Brain pericyte (primary cell): ENCODE measurements around the gene IRGM.
A peak's percentile ranks its signal among the peaks of the same experiment; 100 is the strongest.
"Not testable (repeated sequence)": the region's sequence is repeated elsewhere in the genome, so short reads cannot be mapped to it uniquely, and the experiment has no call there.

Experiments used
- DNase-seq: peaks from one replicate; pipeline ENCODE4 v3.0.0-alpha.2; 2012; ENCODE audit warnings: low read depth, low spot score

The IRGM gene, protein sequence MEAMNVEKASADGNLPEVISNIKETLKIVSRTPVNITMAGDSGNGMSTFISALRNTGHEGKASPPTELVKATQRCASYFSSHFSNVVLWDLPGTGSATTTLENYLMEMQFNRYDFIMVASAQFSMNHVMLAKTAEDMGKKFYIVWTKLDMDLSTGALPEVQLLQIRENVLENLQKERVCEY

DNA sequence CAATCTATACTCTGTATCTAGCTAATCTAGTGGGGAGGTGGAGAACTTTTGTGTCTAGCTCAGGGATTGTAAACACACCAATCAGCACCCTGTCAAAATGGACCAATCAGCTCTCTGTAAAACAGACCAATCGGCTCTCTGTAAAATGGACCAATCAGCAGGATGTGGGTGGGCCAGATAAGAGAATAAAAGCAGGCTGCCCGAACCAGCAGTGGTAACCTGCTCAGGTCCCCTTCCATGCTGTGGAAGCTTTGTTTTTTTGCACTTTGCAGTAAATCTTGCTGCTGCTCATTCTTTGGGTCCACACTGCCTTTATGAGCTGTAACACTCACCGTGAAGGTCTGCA lies at the start of gene IRGM:
Gene IRGM, plus strand, starts transcription at position 214 of the 346 bp plus-strand sequence. CDS start 1,603 bp downstream, outside the sequence.
- DNase-seq: not testable (repeated sequence)

DNA sequence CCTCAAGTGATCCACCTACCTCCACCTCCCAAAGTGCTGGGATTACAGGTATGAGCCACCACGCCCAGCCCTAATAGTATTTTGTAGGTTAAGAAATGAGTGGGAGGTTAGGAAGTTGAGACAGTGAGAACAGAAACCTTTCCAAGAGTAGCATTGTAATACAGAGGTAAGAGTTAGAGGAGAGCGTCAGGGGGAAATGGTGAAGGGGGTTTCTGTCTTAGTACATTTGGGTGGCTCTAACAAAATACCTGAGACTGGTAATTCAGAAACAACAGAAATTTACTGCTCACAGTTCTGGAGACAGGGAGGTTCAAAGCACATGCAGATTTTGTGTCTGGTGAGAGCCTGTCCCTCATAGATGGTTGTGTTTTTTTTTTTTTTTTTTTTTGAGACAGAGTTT lies 48.9 kb upstream of the IRGM start:
- DNase-seq: no peak

DNA sequence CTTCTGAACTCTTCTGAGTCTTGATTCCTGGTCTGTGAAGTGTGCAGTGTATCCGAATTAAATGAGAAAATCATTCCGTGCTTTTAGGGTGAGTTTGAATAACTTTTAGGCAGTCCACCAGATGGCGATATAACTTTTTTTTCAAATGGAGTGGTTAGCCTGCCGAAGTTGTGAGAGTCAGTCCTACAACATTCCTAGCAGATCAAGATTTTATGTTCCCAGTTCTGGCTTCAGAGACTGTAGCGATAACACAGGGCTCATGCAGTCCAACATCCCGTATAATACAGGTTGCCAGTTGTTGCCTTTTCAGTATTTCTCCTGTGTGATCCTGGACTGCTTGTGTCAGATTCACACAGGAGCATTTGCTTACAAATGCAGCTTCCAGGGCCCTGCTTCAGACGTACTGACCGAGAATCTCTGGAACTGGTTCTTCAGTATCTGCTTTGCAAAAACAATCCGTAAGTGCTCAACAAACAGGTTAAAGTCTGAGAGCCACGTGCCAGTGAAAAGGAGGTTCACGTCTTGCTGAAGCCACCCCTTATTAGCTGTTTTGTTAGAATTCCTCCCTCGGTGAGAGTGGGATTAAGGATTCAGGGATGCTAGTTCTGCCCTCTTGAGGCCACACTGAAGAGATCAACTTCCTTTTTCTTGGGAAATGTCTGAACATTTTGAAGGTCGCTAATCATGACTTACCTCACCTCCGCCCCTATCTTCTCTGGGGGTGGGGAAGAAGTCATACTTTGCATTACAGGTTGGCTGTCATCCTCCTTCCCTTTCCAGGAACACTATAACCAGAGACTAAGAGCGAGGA lies 45.0 kb upstream of the IRGM start:
- peak; percentile 47 for DNase-seq

DNA sequence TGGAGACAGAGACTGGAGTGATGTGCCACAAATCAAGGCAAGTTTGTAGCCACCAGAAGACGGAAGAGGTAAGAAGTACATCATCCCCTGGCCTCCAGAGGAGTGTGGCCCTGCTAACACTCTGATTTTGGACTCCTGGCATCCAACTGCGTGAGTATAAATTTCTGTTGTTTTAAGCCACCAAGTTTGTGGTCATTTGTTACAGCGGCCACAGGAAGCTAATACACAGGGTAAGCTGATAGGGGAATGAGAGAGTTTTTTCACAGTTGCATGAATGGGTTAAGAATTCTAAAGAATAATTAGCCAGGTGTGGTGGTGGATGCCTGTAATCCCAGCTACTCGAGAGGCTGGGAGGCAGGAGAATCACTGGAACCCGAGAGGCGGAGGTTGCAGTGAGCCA lies 41.9 kb upstream of the IRGM start:
- DNase-seq: no peak

DNA sequence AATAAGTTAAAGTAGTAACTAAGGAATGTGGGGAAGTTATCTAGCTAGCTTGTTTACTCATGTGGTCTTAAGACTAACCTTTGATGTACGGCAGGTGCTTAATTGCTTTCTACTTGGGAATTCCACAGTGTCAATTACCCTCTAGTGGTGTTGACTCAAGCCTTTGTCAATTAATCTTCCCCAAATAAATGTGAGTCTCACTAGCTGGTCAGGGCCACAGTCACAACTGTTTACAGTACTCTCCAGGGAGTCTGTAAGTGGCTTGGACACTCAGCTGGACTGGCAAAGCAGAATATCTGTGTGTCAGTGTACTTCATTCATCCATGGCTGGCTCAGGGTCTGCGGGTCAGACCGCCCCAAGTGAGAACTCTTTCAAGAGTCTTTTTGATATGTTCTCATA lies 37.0 kb upstream of the IRGM start:
- DNase-seq: no peak

DNA sequence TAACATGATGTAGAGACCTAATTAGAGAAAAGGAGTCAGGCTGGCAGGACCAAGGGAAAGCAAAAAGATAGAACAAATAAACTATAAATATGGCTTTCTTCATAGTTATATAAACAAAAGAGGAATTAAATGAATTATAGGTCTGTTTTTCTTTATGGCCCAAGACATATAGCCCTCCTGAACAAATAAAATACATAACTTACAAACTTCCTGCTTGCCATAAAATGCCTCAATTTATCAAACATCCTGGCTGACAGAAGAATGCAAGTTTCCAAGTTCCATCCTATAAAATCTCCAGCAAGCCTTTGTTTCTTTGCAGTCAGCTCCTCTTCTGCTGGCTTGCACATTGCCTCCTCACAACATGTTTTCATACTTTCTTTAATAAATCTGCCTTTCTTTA lies 31.3 kb upstream of the IRGM start:
- no peak for DNase-seq

DNA sequence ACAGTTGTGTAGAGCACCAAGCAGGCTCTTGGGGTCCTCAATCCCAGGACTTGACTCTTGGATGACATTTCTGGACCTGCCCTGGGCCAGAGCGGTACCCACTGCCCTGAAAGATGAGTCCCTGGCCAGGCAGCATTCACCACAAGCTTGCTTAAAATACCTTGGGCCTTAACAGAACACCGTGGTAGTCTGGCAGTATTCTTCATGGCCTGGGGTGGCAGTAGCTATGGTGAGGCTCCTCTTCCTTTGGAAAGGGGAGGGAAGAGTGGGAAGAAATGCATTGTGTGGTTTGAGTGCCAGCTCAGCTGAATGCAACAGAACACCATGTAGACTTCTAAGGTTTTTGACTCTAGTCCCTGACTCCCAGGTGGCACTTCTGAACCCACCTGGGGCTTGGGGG lies 29.4 kb upstream of the IRGM start:
- no peak for DNase-seq

DNA sequence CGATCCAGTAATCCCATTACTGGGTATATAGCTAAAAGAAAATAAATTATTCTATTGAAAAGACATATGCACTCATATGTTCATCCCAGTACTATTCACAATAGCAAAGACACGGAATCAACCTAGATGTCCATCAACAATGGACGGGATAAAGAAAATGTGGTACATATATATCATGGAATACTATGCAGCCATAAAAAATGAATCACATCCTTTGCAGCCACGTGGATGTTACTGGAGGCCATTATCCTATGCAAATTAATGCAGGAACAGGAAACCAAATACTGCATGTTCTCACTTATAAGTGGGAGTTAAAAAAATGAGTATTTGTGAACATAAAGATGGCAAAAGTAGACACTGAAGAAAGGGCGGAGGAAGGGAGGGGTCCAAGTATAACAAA lies 16.6 kb upstream of the IRGM start:
- no peak for DNase-seq

DNA sequence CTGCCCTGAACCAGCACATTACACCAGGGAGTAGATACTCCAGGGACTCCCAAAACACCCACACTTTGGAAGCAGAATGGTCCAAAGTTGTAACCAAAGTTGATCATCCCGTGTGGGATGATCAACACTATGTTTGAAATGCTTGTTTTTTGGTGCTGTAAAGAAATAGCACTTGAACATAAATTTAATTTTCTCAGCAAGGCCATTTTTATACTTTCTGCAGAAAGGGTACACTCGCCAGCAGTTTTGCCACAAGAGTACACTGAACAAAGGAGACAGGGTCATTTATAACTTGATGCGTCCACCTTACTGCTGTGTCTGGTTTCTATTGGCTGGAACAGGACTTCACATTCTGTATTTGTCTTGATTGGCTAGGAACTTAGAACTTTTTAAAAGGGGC lies 14.5 kb upstream of the IRGM start:
- DNase-seq: not testable (repeated sequence)

DNA sequence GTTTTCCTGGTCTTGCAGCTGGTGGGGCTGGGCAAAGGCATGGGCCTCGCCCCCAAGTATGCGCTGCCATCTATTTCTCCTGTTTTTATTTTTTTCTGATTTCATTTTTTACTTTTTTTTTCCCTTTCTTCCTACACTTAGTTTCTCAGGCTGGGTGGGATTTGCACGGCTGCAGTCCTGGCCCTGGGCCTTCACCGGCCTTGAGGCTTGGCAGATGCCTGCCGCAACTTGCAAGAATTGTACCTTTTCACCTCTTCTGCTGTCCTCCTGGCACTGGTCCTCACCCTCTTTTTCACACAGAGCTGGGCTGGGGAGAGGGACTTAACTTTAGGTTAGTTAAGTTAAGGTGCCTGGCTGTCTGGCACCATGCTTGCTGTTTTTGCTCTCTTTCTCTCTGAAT lies 10.3 kb upstream of the IRGM start:
- DNase-seq: no peak

DNA sequence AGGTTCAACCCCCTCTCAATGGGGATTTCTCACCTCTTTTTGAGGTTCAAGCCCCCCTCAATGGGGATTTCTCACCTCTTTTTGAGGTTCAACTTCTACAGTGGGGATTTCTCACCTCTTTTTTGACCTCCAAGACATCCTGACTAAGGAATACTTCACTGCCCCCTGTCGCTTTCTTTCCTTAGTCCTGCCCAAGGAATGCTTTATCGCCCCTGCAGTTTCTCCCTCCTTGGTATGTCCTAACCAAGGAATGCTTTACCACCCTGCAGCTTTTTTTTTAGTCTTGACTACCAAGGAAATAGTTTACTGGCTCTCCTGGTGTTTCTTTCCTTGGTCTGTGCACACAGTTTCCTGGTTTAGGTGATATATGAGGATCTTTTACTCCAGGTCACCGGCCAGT lies 9.6 kb upstream of the IRGM start:
- no peak for DNase-seq

DNA sequence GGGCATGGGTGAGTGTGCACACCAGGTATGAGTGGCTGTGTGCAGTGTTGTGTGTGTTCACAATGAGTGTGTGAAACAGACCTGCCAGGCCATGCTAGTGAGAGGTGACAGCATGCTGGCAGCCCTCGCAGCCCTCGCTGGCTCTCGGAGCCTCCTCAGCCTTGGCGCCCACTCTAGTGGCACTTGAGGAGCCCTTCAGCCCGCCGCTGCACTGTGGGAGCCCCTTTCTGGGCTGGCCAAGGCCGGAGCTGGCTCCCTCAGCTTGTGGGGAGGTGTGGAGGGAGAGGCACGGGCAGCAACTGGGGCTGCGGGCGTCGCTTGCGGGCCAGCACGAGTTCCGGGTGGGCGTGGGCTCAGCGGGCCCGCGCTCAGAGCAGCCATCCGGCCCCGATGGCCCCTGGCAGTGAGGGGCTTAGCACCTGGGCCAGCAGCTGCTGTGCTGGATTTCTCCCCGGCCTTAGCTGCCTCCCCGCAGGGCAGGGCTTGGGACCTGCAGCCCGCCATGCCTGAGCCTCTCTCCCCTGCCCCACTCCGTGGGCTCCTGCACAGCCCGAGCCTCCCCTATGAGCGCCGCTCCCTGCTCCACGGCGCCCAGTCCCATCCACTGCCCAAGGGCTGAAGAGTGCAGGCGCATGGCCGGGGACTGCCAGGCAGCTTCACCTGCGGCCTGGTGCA lies 999 bp upstream of the IRGM start:
- not testable (repeated sequence) for DNase-seq

DNA sequence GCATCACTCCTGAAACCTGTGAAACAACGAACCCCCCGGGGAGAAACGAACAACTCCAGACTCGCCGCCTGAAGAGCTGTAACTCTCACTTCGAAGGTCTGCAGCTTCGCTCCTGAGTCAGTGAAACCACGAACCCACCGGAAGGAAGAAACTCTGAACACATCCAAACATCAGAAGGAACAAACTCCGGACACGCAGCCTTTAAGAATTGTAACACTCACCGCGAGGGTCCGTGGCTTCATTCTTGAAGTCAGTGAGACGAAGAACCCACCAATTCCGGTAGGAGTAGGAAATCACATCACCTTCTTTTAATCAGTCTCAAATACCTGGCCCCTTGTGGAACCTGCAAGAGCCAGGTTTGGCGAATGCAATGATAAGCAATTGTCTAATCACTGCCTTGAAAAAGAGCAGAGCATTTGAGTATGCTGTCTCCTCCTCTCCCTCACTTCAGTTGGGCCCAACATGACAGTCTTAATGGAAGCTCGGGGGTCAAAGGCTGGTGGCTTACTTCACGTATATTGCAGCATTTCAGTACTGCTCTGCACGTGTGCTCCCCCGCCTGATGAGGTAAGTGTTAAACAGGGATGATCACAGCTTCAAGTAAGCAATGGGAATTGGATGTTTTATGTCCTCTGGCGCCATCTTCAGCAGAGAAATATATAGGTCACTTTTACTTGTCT lies 473 bp downstream of the IRGM start:
- peak; percentile 34 for DNase-seq

DNA sequence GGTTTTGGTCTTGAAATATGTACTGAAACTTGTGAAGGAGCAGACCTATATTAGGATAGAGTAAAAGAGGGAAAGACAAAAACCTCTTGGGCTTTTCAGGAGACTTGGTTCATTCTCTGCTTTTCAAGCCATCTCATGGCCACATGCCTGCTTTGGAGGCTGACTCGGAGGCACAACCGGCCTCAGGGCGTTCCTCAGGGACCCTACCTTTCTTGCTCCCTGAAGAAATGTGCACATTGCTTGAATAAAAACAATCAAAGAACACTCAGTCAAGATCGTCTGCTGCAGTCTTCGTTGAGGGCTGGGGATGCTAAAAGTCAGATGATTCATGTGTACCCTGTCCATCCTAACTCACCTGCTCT lies 994 bp downstream of the IRGM start:
- DNase-seq: no peak

DNA sequence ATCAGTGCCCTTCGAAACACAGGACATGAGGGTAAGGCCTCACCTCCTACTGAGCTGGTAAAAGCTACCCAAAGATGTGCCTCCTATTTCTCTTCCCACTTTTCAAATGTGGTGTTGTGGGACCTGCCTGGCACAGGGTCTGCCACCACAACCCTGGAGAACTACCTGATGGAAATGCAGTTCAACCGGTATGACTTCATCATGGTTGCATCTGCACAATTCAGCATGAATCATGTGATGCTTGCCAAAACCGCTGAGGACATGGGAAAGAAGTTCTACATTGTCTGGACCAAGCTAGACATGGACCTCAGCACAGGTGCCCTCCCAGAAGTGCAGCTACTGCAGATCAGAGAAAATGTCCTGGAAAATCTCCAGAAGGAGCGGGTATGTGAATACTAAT lies 1.9 kb downstream of the IRGM start:
- DNase-seq: no peak

DNA sequence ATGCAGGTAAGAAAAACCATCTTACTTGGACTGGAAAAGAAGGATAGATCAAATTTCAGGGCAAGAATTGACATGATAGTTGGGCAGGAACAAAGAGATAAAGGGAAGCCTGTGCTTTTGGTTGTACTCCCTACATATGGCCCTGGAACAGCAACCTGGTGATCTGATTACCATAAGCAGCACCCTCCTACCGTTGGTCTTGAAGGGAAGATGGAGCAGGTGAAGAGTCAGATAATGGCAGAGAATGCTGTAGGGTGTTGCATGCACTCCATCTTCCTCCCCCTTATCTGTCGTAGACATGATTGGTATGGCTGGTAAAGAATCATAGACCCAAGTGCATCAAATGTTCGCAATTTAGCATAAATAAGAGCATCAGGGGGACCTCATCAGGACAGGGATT lies 4.7 kb downstream of the IRGM start:
- DNase-seq: no peak

DNA sequence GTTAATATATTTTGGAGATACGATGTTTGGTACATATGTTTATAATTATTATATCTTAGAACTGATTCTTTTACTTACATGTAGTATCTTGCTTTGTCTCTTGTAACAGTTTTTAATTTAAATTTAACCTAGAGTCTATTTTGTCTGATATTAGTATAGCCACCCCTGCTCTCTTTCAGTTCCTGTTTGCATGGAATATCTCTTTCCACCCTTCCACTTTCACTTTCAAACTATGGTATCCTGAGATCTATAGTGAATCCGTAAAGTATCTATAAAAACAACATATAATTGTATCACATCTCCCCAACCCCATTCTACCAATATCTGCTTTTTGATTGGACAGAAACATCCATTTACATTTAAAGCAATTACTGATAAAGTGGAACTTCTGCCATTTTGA lies 7.2 kb downstream of the IRGM start:
- no peak for DNase-seq

DNA sequence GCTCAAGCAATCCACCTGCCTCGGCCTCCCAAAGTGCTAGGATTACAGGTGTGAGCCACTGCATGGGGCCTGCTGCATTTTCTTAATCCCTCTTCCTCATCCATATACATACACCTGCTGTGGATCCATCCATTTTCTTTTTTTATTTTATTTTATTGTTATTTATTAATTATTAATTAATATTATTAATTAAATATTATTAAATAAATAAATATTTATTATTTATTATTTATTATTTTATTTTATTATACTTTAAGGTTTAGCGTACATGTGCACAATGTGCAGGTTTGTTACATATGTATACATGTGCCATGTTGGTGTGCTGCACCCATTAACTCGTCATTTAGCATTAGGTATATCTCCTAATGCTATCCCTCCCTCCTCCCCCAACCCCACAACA lies 10.4 kb downstream of the IRGM start:
- not testable (repeated sequence) for DNase-seq

DNA sequence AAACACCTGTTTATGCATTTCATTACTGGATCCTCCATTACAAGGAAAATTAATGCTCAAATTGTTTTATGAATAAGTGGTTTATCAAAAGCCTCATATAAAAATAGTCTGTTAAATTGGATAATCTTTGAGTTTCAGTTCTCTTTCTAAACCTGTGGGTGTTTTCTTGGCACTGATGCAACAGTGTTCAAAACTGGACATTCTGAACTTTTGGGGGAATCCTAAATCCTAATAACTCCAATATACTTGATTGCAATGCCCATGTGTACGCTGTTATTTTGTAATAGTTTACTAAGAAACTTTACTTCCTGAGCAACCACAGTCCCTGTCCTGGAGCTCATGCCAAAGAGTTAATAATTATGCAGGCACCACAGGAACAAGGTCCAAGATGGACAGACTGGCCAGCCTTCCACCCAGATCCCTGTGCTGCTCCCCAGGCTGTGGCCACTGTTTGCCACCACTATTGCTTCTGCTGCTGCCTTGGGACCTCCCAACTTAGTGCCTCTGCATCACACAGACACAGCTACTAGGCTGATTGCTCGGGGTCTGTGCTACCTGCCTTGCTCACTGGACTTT lies 14.0 kb downstream of the IRGM start:
- DNase-seq: no peak

DNA sequence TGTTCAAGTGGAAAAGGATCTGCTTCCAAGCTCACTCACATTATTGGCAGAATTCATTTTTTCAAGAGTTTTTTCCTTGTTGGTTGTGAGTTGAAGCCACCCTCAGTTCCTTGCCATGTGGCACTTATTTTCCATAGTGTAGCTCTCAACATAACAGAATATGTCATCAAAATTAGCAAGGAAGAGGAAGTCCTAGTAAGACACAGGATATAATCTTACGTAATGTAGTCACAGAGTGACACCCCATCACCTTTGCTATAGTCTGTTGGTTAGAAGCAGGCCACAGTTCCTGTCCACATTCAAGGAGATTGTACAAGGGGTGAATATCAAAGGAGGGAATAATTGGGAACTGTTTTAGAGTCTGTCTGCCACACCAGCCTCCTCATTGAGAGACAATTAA lies 15.7 kb downstream of the IRGM start:
- DNase-seq: no peak

DNA sequence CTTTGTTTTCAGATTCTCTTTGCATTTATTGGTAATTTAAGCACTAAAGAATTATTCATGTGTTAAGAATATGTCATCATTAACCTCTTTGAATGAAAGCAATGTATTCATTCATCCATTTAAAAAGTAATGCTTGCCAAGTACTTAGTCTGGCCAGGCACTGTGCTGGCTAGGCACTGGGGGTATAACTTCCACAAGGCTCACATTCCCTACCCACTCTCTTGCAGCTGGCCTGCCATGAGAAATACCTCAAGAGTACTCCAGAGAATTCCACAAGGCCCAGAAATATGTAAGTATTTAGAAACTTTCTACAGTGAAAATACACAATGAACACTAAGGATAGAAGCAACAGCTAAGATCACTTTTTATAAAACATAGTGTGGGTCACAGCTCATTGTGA lies 33.0 kb downstream of the IRGM start:
- no peak for DNase-seq
